GM12875 (cell line): ENCODE measurements around the gene SV2C.
A peak's percentile ranks its signal among the peaks of the same experiment; 100 is the strongest.
"Not testable (repeated sequence)": the region's sequence is repeated elsewhere in the genome, so short reads cannot be mapped to it uniquely, and the experiment has no call there.

ENCODE experiments used
- H3K4me3 ChIP-seq: one replicate; pipeline ENCODE4 v1.5.1; 2011; ENCODE audit warnings: low read depth, low read length, control low read depth
- TF ChIP-seq, protein P1 (sequence below): IDR thresholded peaks from 2 replicates; pipeline ENCODE4 v1.5.1; 2011; ENCODE audit warnings: low read depth, mild to moderate bottlenecking, control low read depth, inconsistent platforms, low read length, moderate library complexity, borderline replicate concordance; ENCODE audit not compliant: insufficient read depth

Gene SV2C

DNA sequence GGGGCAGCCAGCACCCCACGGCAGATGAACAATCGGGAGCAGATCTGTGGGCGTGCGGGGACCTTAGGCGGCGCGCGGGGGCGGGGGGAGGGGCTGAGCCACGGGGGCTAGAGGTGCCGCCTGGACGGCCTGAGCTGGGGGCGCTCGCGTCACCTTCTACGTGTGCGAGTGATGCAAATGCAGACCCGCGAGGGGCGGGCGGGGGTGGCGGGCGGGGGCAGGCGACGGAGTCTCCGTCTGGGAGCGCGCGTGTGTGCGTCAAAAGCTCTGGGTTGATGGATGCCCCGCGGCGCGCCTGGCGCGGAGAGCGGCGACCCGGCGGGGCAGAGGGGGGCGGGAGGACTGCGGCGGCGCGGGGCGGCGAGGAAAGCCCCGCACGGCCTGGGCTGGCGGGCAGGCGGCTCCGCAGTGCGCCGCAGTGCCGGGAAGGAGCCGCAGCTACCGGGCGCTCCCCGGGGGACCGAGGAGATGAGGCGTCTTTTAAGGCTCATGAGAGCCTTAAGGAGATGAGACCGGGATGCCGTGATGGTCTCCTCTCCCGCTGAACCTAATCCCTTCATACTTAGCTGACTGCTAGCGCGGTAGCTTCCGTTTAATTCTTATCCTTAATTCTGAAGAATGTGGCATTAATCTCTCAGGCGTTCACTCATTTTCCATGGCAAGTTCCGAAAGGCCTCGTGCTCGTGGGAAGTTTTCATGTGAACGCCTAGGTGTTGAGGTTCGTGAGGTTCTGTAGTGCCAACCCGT lies 1.5 kb downstream of the SV2C start:
- TF ChIP-seq, protein P1, sequence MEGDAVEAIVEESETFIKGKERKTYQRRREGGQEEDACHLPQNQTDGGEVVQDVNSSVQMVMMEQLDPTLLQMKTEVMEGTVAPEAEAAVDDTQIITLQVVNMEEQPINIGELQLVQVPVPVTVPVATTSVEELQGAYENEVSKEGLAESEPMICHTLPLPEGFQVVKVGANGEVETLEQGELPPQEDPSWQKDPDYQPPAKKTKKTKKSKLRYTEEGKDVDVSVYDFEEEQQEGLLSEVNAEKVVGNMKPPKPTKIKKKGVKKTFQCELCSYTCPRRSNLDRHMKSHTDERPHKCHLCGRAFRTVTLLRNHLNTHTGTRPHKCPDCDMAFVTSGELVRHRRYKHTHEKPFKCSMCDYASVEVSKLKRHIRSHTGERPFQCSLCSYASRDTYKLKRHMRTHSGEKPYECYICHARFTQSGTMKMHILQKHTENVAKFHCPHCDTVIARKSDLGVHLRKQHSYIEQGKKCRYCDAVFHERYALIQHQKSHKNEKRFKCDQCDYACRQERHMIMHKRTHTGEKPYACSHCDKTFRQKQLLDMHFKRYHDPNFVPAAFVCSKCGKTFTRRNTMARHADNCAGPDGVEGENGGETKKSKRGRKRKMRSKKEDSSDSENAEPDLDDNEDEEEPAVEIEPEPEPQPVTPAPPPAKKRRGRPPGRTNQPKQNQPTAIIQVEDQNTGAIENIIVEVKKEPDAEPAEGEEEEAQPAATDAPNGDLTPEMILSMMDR = no peak
- H3K4me3 ChIP-seq = peak overlapping the region; percentile 61

DNA sequence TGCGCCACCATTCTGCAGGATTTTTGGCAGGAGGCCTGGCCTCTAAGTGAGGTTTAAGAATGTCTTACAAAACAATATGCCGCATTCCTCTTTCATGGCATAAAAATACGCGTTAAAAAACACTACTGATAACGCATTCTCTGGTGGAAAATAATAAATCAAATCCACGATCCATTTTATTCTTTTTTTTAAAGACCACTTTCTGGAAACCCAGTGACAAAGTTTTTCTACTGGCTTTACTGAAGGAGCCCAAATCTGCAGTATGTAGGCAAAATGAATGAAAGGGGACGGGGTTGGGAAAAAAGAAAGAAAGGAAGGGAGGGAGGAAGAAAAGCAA lies 2.0 kb downstream of the SV2C start:
- peak overlapping the region; percentile 61 for H3K4me3 ChIP-seq
- TF ChIP-seq, protein P1 = no peak

DNA sequence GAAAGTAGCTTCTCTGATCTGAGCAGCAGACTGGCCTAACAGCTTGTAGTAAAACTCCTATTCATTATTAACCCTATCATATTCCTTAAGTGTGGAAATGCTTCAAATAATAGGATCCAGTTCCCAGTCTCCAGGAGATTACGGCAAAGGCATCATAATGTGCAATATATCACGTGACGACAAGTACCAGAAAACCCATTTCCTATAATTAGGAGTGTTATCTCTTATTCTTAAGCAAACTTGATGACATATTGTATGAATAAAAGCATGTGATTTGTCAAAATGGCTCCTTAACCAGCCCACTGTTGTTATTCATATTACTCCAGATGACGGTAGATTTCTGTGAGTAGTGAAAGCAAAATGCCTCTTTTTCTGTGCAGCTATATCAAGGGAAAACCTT lies 2.9 kb downstream of the SV2C start:
- H3K4me3 ChIP-seq = no peak overlapping the region
- TF ChIP-seq, protein P1 = no peak

DNA sequence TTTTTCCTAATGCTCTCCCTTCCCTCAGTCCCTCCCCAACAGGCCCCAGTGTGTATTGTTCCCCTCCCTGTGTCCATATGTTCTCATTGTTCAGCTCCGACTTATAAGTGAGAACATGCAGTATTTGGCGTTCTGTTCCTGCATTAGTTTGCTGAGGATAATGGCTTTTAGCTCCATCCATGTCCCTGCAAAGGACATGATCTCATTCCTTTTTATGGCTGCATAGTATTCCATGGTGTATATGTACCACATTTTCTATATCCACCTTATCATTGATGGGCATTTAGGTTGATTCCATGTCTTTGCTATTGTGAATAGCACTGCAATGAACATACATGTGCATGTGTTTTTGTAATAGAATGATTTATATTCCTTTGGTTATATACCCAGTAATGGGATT lies 6.0 kb downstream of the SV2C start:
- not testable (repeated sequence) for H3K4me3 ChIP-seq

DNA sequence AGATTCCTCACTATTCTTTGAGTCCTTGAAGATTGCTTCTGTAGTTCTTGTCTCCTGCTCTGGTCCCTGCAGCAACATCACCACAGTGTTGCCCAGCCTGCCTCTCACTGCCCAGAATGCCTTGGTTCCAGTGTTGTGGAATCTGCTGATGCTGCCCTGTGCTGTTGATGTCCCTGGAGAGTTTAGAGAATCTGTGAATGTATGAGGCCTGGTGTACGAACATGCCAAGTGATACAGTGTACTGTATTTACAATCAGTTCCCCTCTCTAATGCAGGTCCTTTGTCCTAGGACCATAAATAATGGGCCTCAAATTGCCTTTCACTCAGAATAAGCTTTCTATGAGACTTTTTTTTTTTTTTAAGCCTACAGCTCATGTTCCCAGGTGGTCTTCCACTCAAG lies 8.2 kb downstream of the SV2C start:
- H3K4me3 ChIP-seq = no peak overlapping the region
- TF ChIP-seq, protein P1 = no peak

DNA sequence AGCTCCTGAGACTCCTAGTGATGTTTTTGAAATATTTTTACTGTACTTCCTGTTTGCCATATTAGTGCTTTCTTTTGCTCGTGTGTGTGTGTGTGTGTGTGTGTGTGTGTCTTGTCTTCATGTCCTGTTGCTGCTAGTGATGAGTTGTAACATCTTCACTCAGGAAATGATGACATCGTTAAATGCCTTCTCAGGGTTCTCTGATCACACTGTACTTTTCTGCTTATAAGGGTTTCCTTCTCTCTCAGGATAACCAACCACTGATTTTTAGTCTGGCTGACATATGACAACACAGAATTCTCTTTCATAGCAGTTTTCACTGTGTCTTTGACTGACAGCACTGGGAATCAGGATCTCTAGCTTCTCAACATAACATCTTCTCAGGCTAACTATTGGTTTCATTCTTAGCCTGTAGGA lies 16.1 kb downstream of the SV2C start:
- TF ChIP-seq, protein P1 = no peak
- H3K4me3 ChIP-seq = no peak overlapping the region

DNA sequence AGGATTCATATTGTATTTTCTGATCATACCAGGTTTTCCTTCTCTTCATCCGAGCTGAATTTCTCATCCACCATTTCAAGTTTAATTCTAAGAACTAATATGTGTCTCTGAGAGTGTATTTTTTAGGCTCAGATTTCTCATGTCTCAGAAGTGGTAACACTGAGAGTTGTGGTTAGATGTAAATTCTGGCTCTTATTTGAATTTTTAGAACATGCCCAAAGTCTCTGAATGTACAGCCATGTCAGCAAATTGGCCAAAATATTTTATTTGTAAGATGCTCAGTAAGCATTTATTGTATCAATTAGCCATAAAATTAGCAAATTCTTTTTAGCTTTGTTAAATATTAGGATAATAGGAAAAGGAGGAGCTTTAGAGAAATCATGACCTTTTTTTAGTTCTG lies 16.6 kb downstream of the SV2C start:
- TF ChIP-seq, protein P1 = no peak

DNA sequence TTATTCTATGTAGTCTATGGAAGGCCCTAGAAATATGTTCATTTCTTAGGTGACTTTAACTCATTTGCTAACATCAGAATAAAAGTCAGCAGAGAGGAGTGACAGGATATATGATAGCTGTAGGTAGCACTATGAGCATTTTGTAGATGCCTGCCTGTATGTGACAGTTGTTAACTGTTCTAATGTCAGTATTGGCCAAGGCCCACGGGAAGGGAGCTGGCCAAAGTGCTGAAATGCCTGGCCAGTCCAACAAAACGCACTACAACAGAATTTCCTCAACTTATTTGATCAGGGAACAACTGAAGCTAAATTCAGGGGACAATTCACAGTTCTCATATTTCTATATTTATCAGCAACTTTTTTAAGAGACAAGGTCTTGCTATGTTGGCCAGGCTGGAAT lies 20.8 kb downstream of the SV2C start:
- H3K4me3 ChIP-seq = no peak overlapping the region
- TF ChIP-seq, protein P1 = no peak

More for the DNA sequence above, 16.6 kb downstream of the SV2C start:
- no peak overlapping the region for H3K4me3 ChIP-seq
